Memory B cell (primary cell): ENCODE measurements around the gene MYMK.

Experiments
- ATAC-seq: fragments of 150-1000 bp; cut with Tn5 transposase; 2 replicates; pipeline ENCODE4 v1.10.0; 2021; ENCODE audit warnings: low read depth, mild to moderate bottlenecking, moderate library complexity
- DNase-seq, 2 donors: peaks; one replicate each; pipeline ENCODE4 v3.0.0; 2022; ENCODE audit warnings: low spot score in 2 of 2
- H3K27ac Mint-ChIP-seq: one replicate; pipeline ENCODE4 v1.8.0; 2022; ENCODE audit warnings: mild to moderate bottlenecking, moderate library complexity, mixed read lengths
- H3K27me3 Mint-ChIP-seq: one replicate; pipeline ENCODE4 v1.8.0; 2022; ENCODE audit warnings: mixed read lengths
- H3K36me3 Mint-ChIP-seq: one replicate; pipeline ENCODE4 v1.8.0; 2022; ENCODE audit warnings: mild to moderate bottlenecking, mixed read lengths
- H3K4me1 Mint-ChIP-seq: one replicate; pipeline ENCODE4 v1.8.0; 2022; ENCODE audit warnings: mixed read lengths
- H3K4me3 Mint-ChIP-seq: one replicate; pipeline ENCODE4 v1.8.0; 2022; ENCODE audit warnings: mild to moderate bottlenecking, moderate library complexity, mixed read lengths
- H3K9me3 Mint-ChIP-seq: one replicate; pipeline ENCODE4 v1.8.0; 2022; ENCODE audit warnings: mixed read lengths

MYMK gene

DNA sequence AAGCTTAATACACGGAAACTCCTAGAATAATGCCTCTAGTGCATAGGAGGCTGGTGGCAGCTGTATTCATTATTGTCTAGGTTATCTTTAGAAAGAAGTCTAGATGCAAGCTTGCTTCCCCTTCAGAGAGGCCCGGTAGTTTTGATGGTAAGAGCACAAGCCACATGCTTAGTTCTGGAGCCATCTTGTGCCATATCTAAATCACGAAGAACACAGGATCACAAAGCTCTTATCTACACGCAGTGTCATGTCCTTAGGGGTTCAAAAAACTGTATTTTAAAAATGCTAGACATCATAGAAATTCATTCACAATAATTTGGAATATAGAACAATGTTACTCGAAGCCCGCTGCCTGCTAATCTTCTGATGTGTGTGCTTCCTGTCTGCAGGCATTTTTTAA, 58.8 kb downstream of the MYMK start:
- Mint-ChIP-seq H3K4me3 (no peak overlapping the region), H3K4me1 (peaks cover 25% of the 10 kb centered on the region), H3K36me3 (peaks cover 2% of the 10 kb centered on the region), H3K9me3 (no peaks in the 10 kb centered on the region), H3K27me3 (no peaks in the 10 kb centered on the region), H3K27ac (no peak overlapping the region)
- no peak for ATAC-seq
- DNase-seq: no peak

DNA sequence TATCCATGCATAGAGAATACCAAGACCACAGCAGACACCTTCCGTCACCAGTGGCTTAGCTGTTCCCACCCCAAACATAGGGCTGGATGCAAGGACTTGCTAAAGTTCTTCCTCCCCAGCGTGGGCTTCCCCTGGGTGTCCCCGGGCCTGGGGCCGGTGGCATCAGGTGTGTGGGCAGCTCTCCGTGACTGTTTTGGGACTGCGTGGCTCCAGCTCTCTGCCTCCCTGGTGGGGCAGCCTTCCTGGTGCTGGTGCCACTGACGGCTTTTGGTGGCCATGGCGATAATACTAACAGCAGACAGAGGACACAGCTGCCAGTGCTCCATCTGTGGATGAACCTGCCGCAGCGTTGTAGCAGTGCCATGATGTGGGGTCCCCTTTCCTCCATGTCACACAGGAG, 60.1 kb downstream of the MYMK start:
- DNase-seq: no peak
- H3K4me1 Mint-ChIP-seq: peaks cover 26% of the 10 kb centered on the region

More for the DNA sequence above, 60.1 kb downstream of the MYMK start:
- ATAC-seq: no peak
- Mint-ChIP-seq H3K36me3 (peaks cover 2% of the 10 kb centered on the region), H3K4me3 (no peak overlapping the region), H3K9me3 (no peaks in the 10 kb centered on the region), H3K27ac (peak overlapping the region; percentile 72), H3K27me3 (no peaks in the 10 kb centered on the region)
